22Rv1 (cell line): Measurements from ENCODE around the gene SLC16A2.

Experiments used
- H3K27ac ChIP-seq: fragments of 450-650 bp; 2 replicates; pipeline ENCODE4 v1.5.1; 2017
- ZFX ChIP-seq: fragments of 450-650 bp; IDR thresholded peaks from 2 replicates; pipeline ENCODE4 v1.6.1; 2017; ENCODE audit warnings: antibody characterized with exemption, borderline replicate concordance
- TF ChIP-seq, protein P1 (sequence below): fragments of 450-650 bp; IDR thresholded peaks from 2 replicates; pipeline ENCODE4 v1.5.1; 2017; ENCODE audit warnings: mild to moderate bottlenecking

Gene SLC16A2

DNA sequence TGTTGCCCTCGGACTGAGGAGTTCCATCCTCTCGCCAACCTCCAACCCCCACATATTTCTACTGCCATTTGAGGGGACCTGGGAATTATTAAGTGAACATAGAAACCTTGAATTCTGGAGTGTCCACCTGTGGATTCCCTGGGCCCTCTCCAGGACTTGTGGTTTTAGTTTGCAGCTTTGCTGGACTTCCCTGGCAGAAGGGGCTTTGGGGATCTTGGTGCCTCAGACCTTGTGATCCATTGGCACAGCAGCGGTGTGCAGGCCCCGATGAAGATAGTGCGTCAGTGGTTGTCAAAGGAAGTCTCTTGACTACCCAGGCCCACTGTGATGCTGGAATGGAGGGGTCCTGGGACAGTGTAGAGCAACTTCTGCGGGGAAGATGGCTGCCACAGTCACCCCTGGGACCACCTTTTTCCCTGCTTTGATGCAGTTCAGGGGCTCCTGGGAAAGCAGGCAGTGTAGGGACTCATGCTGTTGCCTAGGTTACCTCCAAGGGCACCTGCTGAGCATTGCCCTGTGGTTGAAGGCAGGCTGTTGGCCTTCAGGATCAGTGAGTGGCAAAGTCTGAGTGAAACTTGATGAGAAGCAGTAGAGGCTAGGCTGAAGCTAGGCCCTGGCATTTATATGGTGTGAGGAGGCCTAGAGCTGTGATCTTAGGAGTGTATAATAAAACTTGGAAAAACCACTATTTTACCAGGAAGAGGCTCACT lies 2.2 kb downstream of the SLC16A2 start:
- no peak for TF ChIP-seq ZFX
- H3K27ac ChIP-seq, result no peak overlapping the region

DNA sequence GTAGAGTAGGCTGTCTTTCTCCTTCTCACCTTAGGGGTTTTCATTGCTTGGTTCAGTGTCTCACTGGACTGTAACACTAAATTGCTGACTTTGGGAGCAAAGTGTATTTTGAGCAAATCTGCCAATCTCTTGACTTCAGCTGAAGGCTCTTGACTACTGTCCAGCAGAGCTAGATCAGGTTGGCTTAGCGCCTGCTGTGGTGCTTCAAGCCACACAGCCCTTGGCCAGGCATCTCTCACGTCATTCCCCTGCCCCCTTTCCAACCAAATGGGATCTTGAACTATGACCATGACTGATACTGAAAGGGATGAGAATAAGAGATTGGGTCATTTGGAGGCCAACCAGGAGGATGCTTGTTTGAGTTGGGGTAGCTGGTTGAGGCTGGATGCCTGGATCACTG lies 4.8 kb downstream of the SLC16A2 start:
- TF ChIP-seq, protein P1, sequence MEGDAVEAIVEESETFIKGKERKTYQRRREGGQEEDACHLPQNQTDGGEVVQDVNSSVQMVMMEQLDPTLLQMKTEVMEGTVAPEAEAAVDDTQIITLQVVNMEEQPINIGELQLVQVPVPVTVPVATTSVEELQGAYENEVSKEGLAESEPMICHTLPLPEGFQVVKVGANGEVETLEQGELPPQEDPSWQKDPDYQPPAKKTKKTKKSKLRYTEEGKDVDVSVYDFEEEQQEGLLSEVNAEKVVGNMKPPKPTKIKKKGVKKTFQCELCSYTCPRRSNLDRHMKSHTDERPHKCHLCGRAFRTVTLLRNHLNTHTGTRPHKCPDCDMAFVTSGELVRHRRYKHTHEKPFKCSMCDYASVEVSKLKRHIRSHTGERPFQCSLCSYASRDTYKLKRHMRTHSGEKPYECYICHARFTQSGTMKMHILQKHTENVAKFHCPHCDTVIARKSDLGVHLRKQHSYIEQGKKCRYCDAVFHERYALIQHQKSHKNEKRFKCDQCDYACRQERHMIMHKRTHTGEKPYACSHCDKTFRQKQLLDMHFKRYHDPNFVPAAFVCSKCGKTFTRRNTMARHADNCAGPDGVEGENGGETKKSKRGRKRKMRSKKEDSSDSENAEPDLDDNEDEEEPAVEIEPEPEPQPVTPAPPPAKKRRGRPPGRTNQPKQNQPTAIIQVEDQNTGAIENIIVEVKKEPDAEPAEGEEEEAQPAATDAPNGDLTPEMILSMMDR, result no peak
- TF ChIP-seq ZFX, result no peak
- no peak overlapping the region for H3K27ac ChIP-seq

DNA sequence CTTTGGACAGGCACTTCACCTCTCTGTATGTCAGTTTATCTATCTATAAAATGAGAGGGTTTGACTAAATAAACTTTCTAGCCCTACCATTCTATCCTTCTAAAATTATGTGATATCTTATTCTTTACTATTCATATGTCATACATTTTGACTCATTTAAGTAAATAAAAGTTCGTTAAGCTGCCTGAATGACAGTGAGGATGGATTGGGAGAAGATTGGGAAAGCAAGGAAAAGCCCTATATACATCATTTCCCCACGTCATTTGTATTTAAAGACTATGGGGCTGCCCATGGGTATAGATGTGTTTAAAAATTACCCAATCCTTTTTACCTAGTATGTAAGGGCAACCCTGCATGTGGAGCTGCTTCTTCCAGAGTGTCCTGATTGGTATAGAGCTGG lies 5.3 kb downstream of the SLC16A2 start:
- H3K27ac ChIP-seq, result no peak overlapping the region

DNA sequence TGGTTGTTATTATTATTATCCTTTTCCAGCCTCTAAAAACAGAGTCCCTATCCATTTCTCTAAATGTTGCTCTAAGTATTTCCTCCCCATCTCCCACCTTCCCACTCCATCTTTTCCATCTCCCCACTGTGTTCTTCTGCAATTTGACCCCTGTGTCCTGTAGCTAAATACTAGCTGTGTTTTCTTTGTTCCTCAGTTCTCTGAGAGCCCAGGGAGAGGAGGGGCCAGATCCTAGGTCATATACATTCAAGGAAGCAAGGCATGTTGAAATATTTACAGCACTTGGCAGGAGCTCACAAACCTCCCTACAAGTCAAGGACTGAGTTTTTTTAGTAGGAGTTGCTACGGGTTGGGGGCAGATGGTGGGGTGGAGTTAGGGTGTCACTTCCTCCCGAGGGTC lies 10.5 kb downstream of the SLC16A2 start:
- H3K27ac ChIP-seq, result no peak overlapping the region
- no peak for TF ChIP-seq ZFX
- TF ChIP-seq, protein P1, result no peak

More for the DNA sequence above, 5.3 kb downstream of the SLC16A2 start:
- TF ChIP-seq, protein P1, result no peak
- TF ChIP-seq ZFX, result no peak

DNA sequence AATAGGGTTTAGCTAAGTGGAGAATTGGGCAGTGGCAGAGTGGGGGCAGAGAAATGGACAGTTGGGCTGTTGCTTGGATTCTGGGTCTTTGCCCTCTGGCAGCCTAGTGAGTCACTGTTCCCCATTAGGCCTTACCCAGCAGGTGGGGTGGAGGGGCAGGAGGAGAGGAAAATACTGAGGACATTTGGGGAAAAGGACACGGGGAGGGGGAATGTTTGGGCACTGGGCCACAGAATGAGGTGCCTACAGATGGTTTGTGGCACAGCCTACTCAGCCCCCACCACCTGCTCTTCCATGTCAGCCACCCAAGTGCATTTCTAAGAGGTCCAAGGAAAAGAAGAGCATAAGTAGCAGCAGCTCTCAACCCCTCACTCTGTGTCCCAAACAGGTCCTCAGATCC lies 13.0 kb downstream of the SLC16A2 start:
- TF ChIP-seq, protein P1, result no peak
- TF ChIP-seq ZFX, result no peak
- H3K27ac ChIP-seq, result no peak overlapping the region

DNA sequence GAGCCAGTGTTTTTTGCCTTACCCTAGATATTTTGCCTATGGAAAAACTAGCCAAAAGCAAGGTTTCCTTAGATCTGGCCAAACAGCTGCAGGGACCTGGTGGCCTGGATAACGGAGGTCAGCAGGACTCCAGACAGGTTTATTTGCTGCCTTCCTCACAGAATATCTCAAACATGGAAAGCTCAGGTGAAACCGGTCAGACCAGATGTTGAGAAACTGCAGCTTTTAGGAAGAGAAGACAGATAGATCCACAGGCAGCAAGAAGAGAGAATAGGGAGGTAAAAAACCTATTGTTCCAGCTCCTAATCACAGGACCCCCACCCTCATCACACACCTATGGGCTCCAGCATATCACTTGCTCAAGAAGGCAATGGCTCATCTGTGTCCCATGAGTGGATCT lies 16.2 kb downstream of the SLC16A2 start:
- TF ChIP-seq, protein P1, result no peak
- no peak for TF ChIP-seq ZFX
- no peak overlapping the region for H3K27ac ChIP-seq

DNA sequence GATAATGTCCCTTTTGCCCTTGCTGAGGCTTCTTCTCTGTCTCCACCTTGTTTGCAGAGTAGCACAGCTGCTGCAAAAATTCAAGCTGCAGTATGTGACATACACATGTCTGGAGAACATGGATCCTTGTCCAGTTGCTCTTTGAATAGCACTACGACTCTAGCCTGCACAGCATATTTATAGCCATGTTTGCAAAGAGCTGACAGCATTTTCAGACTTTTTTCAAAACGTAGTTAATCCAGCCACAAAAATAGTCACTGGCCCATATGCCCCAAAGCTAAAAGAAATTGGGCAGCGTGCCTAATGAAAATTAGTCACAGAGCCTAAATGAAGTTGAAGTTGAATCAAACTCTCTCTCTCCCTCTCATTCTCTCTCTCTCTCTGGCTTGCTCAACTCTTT lies 17.5 kb downstream of the SLC16A2 start:
- no peak overlapping the region for H3K27ac ChIP-seq
- TF ChIP-seq, protein P1, result no peak
- TF ChIP-seq ZFX, result no peak

DNA sequence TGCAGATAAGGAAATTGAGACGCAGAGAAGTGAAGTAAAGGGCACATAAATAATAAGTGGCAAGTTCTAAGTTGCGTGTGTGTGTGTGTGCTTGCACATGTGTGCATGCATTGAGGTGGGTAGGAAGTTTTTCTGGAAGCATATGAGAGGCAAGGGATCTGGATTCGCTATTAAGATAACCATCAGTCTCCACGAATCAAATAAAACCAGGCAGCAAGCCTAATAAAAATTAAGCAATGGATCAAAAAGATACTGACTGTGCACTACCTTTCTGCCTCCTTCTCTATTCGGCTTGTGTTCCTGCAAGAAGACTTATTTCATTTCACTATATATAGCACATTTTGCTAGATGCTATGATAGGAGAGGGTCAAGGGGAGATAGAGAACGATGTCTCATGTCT lies 23.8 kb downstream of the SLC16A2 start:
- TF ChIP-seq, protein P1, result no peak
- TF ChIP-seq ZFX, result no peak
- H3K27ac ChIP-seq, result no peak overlapping the region
